ENCODE results near the gene AIF1L. TPM values are rescaled to one million over a fixed set of nuclear protein-coding genes. Genes with fewer than 3 reads are reported as not detected.

Gene AIF1L
- total and polyA plus RNA-seq, 2 donors (not counting 1 experiment from before 2014, with no cell fraction given) = 2.3 to 3.3 TPM

DNA sequence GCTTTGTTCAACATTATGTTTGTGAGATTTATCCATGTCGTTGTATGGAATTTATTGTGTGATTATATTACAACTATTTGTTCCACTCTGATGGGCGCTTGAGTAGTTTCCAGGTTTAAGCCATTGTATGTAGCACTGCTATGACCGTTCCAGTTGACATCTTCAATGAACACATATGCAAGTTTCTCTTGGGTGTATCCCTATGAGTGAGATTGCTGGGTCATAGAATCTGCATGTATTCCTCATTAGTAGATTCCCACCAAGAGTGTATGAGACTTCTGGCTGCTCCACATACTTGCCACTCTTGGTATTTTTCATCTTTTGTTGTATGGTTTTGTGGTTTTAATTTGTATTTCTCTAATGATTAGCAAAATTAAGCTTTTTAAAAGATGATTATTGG, 51.9 kb downstream of the AIF1L start:
- no peak overlapping the region for H3K4me2 ChIP-seq (ENCODE audit: extremely low read depth, insufficient read depth, low read length)
- peaks cover 20% of the 10 kb centered on the region for H3K36me3 ChIP-seq (ENCODE audit: control insufficient read depth, insufficient read depth, low read length)
- H3K9me3 ChIP-seq (ENCODE audit: control insufficient read depth, insufficient read depth, low read depth, low read length) = no peaks in the 10 kb centered on the region
- H4K20me1 ChIP-seq (ENCODE audit: control insufficient read depth, extremely low read depth, insufficient read depth, low read length) = no peaks in the 10 kb centered on the region
- no peaks in the 10 kb centered on the region for H3K79me2 ChIP-seq (ENCODE audit: control insufficient read depth, insufficient read depth, low read length)
- no peak overlapping the region for H3K9ac ChIP-seq (ENCODE audit: insufficient read depth, low read length)
- no peak overlapping the region for H2AFZ ChIP-seq (ENCODE audit: low read length)
- H3K27me3 ChIP-seq (ENCODE audit: control insufficient read depth, insufficient read depth, low read length) = no peaks in the 10 kb centered on the region
- no peaks in the 10 kb centered on the region for H3K4me1 ChIP-seq (ENCODE audit: control insufficient read depth, extremely low read depth, insufficient read depth, low read length)
- no peak for TF ChIP-seq EZH2 (IDR thresholded peaks at IDR 0.05; ENCODE audit: low read length, missing control alignments)
- TF ChIP-seq, protein P1, sequence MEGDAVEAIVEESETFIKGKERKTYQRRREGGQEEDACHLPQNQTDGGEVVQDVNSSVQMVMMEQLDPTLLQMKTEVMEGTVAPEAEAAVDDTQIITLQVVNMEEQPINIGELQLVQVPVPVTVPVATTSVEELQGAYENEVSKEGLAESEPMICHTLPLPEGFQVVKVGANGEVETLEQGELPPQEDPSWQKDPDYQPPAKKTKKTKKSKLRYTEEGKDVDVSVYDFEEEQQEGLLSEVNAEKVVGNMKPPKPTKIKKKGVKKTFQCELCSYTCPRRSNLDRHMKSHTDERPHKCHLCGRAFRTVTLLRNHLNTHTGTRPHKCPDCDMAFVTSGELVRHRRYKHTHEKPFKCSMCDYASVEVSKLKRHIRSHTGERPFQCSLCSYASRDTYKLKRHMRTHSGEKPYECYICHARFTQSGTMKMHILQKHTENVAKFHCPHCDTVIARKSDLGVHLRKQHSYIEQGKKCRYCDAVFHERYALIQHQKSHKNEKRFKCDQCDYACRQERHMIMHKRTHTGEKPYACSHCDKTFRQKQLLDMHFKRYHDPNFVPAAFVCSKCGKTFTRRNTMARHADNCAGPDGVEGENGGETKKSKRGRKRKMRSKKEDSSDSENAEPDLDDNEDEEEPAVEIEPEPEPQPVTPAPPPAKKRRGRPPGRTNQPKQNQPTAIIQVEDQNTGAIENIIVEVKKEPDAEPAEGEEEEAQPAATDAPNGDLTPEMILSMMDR (conservative IDR thresholded peaks at IDR 0.05 in 1 of 2, IDR thresholded peaks at IDR 0.05 in 1 of 2; ENCODE audit: low read depth in 1 of 2, low read length in 2 of 2) = no peak
- no peak for DNase-seq (ENCODE audit: low read depth in 2 of 2)
- H3K4me3 ChIP-seq (replicated peaks in 1 of 4; ENCODE audit: control extremely low read depth in 1 of 4, insufficient read depth in 1 of 4, low read depth in 3 of 4, low read length in 4 of 4) = no peak overlapping the region
- no peak overlapping the region for H3K27ac ChIP-seq (ENCODE audit: insufficient read depth, low read length)

DNA sequence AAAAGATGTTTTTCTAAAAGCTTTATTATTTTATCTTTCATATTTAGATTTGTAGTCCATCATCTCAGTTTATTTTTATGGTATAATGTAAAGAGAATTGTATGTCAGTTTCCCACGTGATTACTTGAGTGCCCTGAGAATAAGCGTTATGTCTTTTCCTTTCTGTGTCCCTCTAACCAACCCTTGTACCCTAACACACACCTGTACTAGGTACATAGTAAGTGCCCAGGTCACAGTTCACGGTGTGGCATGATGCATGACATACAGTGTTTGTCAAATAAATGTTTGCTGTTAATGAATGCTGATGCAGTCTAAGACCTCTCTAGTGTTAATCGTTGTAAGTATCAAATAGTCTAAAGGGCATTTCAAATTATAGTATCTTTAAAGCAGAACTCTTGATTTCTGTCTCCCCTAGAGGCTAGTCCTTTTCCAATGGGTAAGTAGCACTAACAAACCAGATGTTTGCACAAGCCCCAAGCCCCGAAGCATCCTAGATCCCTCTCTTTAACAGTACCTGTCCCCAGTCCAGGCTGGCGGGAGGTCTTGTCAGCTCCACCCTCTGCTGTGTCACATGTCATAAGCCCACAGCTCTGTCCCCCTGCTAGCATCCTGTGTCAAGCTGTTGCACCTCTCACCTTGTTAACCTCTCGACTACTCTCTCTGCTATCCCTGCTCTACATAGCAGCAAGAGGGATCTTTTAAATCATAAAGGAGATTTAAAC, 52.8 kb downstream of the AIF1L start:
- H3K9me3 ChIP-seq (ENCODE audit: control insufficient read depth, insufficient read depth, low read depth, low read length) = no peaks in the 10 kb centered on the region
- H3K4me1 ChIP-seq (ENCODE audit: control insufficient read depth, extremely low read depth, insufficient read depth, low read length) = no peaks in the 10 kb centered on the region
- H3K27me3 ChIP-seq (ENCODE audit: control insufficient read depth, insufficient read depth, low read length) = no peaks in the 10 kb centered on the region
- no peak for DNase-seq (ENCODE audit: low read depth in 2 of 2)
- no peaks in the 10 kb centered on the region for H3K79me2 ChIP-seq (ENCODE audit: control insufficient read depth, insufficient read depth, low read length)
- no peak overlapping the region for H3K9ac ChIP-seq (ENCODE audit: insufficient read depth, low read length)
- H3K27ac ChIP-seq (ENCODE audit: insufficient read depth, low read length) = no peak overlapping the region
- no peak overlapping the region for H2AFZ ChIP-seq (ENCODE audit: low read length)
- TF ChIP-seq, protein P1 (conservative IDR thresholded peaks at IDR 0.05 in 1 of 2, IDR thresholded peaks at IDR 0.05 in 1 of 2; ENCODE audit: low read depth in 1 of 2, low read length in 2 of 2) = no peak
- no peaks in the 10 kb centered on the region for H4K20me1 ChIP-seq (ENCODE audit: control insufficient read depth, extremely low read depth, insufficient read depth, low read length)
- no peak overlapping the region for H3K4me2 ChIP-seq (ENCODE audit: extremely low read depth, insufficient read depth, low read length)
- H3K4me3 ChIP-seq (replicated peaks in 1 of 4; ENCODE audit: control extremely low read depth in 1 of 4, insufficient read depth in 1 of 4, low read depth in 3 of 4, low read length in 4 of 4) = no peak overlapping the region
- peaks cover 19% of the 10 kb centered on the region for H3K36me3 ChIP-seq (ENCODE audit: control insufficient read depth, insufficient read depth, low read length)

DNA sequence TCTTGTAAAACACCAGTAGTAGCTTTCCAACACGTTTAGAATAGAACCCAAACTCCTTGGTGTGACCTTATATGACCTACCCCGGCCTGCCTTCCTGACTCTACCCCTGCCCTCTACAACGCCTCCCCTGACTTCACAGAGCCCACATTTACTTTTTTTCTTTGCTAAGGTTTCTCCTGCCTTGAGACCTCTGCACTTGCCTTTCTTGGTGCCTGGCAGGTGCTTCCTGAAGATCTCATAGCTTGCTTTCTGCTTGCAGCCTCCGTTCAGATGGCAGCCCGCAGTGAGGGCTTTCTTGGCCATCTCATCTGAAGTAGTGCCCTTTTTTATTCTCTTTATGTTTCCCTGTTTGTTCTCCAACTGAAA, 53.3 kb downstream of the AIF1L start:
- Histone ChIP-seq H4K20me1 (ENCODE audit: control insufficient read depth, extremely low read depth, insufficient read depth, low read length) (no peaks in the 10 kb centered on the region), H3K9ac (ENCODE audit: insufficient read depth, low read length) (no peak overlapping the region), H3K9me3 (ENCODE audit: control insufficient read depth, insufficient read depth, low read depth, low read length) (no peaks in the 10 kb centered on the region), H3K36me3 (ENCODE audit: control insufficient read depth, insufficient read depth, low read length) (peaks cover 15% of the 10 kb centered on the region), H3K4me3 (replicated peaks in 1 of 4; ENCODE audit: control extremely low read depth in 1 of 4, insufficient read depth in 1 of 4, low read depth in 3 of 4, low read length in 4 of 4) (no peak overlapping the region), H3K27ac (ENCODE audit: insufficient read depth, low read length) (no peak overlapping the region), H3K79me2 (ENCODE audit: control insufficient read depth, insufficient read depth, low read length) (no peaks in the 10 kb centered on the region), H3K4me1 (ENCODE audit: control insufficient read depth, extremely low read depth, insufficient read depth, low read length) (no peaks in the 10 kb centered on the region), H3K27me3 (ENCODE audit: control insufficient read depth, insufficient read depth, low read length) (no peaks in the 10 kb centered on the region), H3K4me2 (ENCODE audit: extremely low read depth, insufficient read depth, low read length) (no peak overlapping the region), H2AFZ (ENCODE audit: low read length) (no peak overlapping the region)
- TF ChIP-seq, protein P1 (conservative IDR thresholded peaks at IDR 0.05 in 1 of 2, IDR thresholded peaks at IDR 0.05 in 1 of 2; ENCODE audit: low read depth in 1 of 2, low read length in 2 of 2) = no peak
- TF ChIP-seq EZH2 (IDR thresholded peaks at IDR 0.05; ENCODE audit: low read length, missing control alignments) = no peak
- DNase-seq (ENCODE audit: low read depth in 2 of 2) = no peak

Data from fibroblast of lung (primary cell).